ENCODE data around the gene KRT2. TPM values are rescaled to one million over a fixed set of nuclear protein-coding genes. Genes with fewer than 3 reads are reported as not detected.

The KRT2 gene
- total and polyA plus RNA-seq, 2 donors (not counting 3 experiments of a cell fraction or from before 2014, with no cell fraction given): not detected

GRCh38 chr12:52656616-52657015 lies 4.6 kb upstream of the KRT2 start:
- POLR2A ChIA-PET: no interaction called here

More at GRCh38 chr12:52656616-52657015, 4.6 kb upstream of the KRT2 start:
- Histone ChIP-seq H3K4me1 (ENCODE audit: control insufficient read depth, extremely low read depth, insufficient read depth, low read length) (no peaks in the 10 kb centered on the region), H3K9me3 (replicated peaks; ENCODE audit: control insufficient read depth, insufficient read depth, low read length) (no peaks in the 10 kb centered on the region), H3K9me1 (replicated peaks; ENCODE audit: control insufficient read depth, extremely low read depth, insufficient read depth, low read length) (no peaks in the 10 kb centered on the region), H3K36me3 (ENCODE audit: control insufficient read depth in 2 of 2, extremely low read depth in 1 of 2, insufficient read depth in 2 of 2, low read length in 2 of 2) (no peaks in the 10 kb centered on the region), H2AFZ (ENCODE audit: low read depth, low read length) (no peak overlapping the region), H3K4me3 (replicated peaks in 1 of 3; ENCODE audit: insufficient read depth in 1 of 3, low read depth in 1 of 3, low read length in 3 of 3) (no peak overlapping the region), H3K27ac (ENCODE audit: insufficient read depth, low read depth, low read length) (no peak overlapping the region), H4K20me1 (replicated peaks; ENCODE audit: control insufficient read depth, extremely low read depth, insufficient read depth, low read length) (no peaks in the 10 kb centered on the region), H3K4me2 (ENCODE audit: insufficient read depth, low read length) (no peak overlapping the region), H3K9ac (replicated peaks; ENCODE audit: extremely low read depth, insufficient read depth, low read length) (no peak overlapping the region), H3K27me3 (ENCODE audit: control insufficient read depth in 2 of 2, insufficient read depth in 2 of 2, low read length in 2 of 2) (peaks cover 3% of the 10 kb centered on the region in 2 experiments), H3K79me2 (ENCODE audit: control insufficient read depth, insufficient read depth, low read length) (no peaks in the 10 kb centered on the region)
- TF ChIP-seq POLR2AphosphoS5 (IDR thresholded peaks at IDR 0.05; ENCODE audit: insufficient read depth, low read depth, low read length) (no peak), EZH2 (IDR thresholded peaks at IDR 0.05; ENCODE audit: borderline replicate concordance, low read depth, low read length, severe bottlenecking) (no peak), JUN (IDR thresholded peaks at IDR 0.05; ENCODE audit: borderline replicate concordance, insufficient read depth, insufficient read length, low read depth) (no peak), MYC (IDR thresholded peaks at IDR 0.05; ENCODE audit: low read depth, low read length) (no peak), MAX (IDR thresholded peaks at IDR 0.05; ENCODE audit: insufficient read depth, insufficient read length) (no peak), GATA2 (IDR thresholded peaks at IDR 0.05; ENCODE audit: insufficient read depth, insufficient read length, low read depth, low read length) (no peak), FOS (IDR thresholded peaks at IDR 0.05; ENCODE audit: borderline replicate concordance, insufficient read depth, low read length) (no peak), POLR2A (IDR thresholded peaks at IDR 0.05; ENCODE audit: low read depth, low read length) (no peak)
- TF ChIP-seq, protein P1, sequence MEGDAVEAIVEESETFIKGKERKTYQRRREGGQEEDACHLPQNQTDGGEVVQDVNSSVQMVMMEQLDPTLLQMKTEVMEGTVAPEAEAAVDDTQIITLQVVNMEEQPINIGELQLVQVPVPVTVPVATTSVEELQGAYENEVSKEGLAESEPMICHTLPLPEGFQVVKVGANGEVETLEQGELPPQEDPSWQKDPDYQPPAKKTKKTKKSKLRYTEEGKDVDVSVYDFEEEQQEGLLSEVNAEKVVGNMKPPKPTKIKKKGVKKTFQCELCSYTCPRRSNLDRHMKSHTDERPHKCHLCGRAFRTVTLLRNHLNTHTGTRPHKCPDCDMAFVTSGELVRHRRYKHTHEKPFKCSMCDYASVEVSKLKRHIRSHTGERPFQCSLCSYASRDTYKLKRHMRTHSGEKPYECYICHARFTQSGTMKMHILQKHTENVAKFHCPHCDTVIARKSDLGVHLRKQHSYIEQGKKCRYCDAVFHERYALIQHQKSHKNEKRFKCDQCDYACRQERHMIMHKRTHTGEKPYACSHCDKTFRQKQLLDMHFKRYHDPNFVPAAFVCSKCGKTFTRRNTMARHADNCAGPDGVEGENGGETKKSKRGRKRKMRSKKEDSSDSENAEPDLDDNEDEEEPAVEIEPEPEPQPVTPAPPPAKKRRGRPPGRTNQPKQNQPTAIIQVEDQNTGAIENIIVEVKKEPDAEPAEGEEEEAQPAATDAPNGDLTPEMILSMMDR (IDR thresholded peaks at IDR 0.05; ENCODE audit: extremely low read depth in 1 of 2, insufficient read depth in 1 of 2, low read depth in 1 of 2, low read length in 2 of 2): no peak
- no TSS peak for BruUV-seq (replicated peaks)
- dilution Hi-C loops (cut with MboI; ENCODE audit: extremely low pct_ligation_motif_present, low sequenced_read_pairs): no loop called here
- intact Hi-C loops (cut with micrococcal nuclease): no loop called here
- no peak for DNase-seq (ENCODE audit: low read depth, low spot score)
- FAIRE-seq: no peak
- CTCF ChIA-PET: interaction anchor here (1.9 to 2.0 kb wide), 2 partner anchors 9 to 19 kb away, joined by 4 to 5 read pairs; no protein-coding TSS in a partner anchor

Measured in endothelial cell of umbilical vein (primary cell).